OCI-LY7 (cell line): ENCODE data around the gene PSMD1. TPM values are rescaled to one million over a fixed set of nuclear protein-coding genes. Genes with fewer than 3 reads are reported as not detected.
A peak's percentile ranks its signal among the peaks of the same experiment; 100 is the strongest.

Experiments
- BruUV-seq: library from RNA; stranded (reverse); fragments of 400-500 nt; replicated peaks from 2 replicates; lab custom pipeline; 2021; lab: Mats Ljungman, UMichigan
- CTCF ChIA-PET: fragments of 300-600 bp; sonication (Branson Sonifier 250); formaldehyde crosslinking; loops from one replicate; lab custom pipeline; 2022; ENCODE audit warnings: antibody characterized with exemption; ENCODE audit not compliant: unreplicated experiment; lab: Charles Lee
- POLR2A ChIA-PET: fragments of 300-600 bp; sonication (Branson Sonifier 250); formaldehyde crosslinking; loops from one replicate; lab custom pipeline; 2022; ENCODE audit warnings: antibody characterized with exemption; lab: Charles Lee
- DNase-seq: peaks from one replicate; pipeline ENCODE4 v3.0.0-alpha.2; 2015; ENCODE audit warnings: low spot score
- H2AFZ ChIP-seq: fragments of 200-600 bp; sonication (generic), shearing (Covaris generic); 2 replicates; pipeline ENCODE4 v1.6.1; 2014; ENCODE audit warnings: mild to moderate bottlenecking, antibody characterized with exemption, low read length, moderate library complexity
- H3K27ac ChIP-seq: fragments of 200-600 bp; sonication (generic); 2 replicates; pipeline ENCODE4 v1.5.1; 2014; ENCODE audit warnings: mixed run types, low read depth, mild to moderate bottlenecking, moderate library complexity, low read length, inconsistent platforms; ENCODE audit not compliant: poor library complexity, severe bottlenecking
- H3K36me3 ChIP-seq: fragments of 200-600 bp; sonication (generic); 2 replicates; pipeline ENCODE4 v1.6.1; 2014; ENCODE audit warnings: mild to moderate bottlenecking, antibody characterized with exemption, low read length, moderate library complexity, mixed read lengths; ENCODE audit not compliant: insufficient read depth
- H3K4me1 ChIP-seq: fragments of 200-600 bp; sonication (generic); 2 replicates; pipeline ENCODE4 v1.5.1; 2014; ENCODE audit warnings: mild to moderate bottlenecking, low read length; ENCODE audit not compliant: insufficient read depth, poor library complexity, severe bottlenecking
- H3K4me2 ChIP-seq: fragments of 200-600 bp; sonication (generic); 2 replicates; pipeline ENCODE4 v1.6.1; 2014; ENCODE audit warnings: mild to moderate bottlenecking, low read length
- H3K4me3 ChIP-seq: fragments of 200-600 bp; sonication (generic); 2 replicates; pipeline ENCODE4 v1.5.1; 2014; ENCODE audit warnings: mild to moderate bottlenecking, low read depth, low read length; ENCODE audit not compliant: poor library complexity, severe bottlenecking
- H3K79me2 ChIP-seq: fragments of 200-600 bp; sonication (generic); 2 replicates; pipeline ENCODE4 v1.6.1; 2016; ENCODE audit warnings: low read depth, mild to moderate bottlenecking, low read length, moderate library complexity, mixed read lengths; ENCODE audit not compliant: insufficient read depth
- H3K9me2 ChIP-seq: fragments of 200-600 bp; sonication (generic); 2 replicates; pipeline ENCODE4 v1.6.1; 2016; ENCODE audit warnings: mild to moderate bottlenecking, low read length, mixed read lengths; ENCODE audit not compliant: insufficient read depth
- H3K9me3 ChIP-seq: fragments of 200-600 bp; sonication (generic); 2 replicates; pipeline ENCODE4 v1.6.1; 2014; ENCODE audit warnings: mild to moderate bottlenecking, mixed run types, low read length, mixed read lengths
- H4K20me1 ChIP-seq: fragments of 200-600 bp; sonication (generic); 2 replicates; pipeline ENCODE4 v1.6.1; 2014; ENCODE audit warnings: mild to moderate bottlenecking, antibody characterized with exemption, low read length, moderate library complexity, mixed read lengths; ENCODE audit not compliant: insufficient read depth
- EZH2phosphoT487 ChIP-seq: fragments of 200-600 bp; sonication (generic); IDR thresholded peaks from 2 replicates; pipeline ENCODE4 v1.6.1; 2018; ENCODE audit warnings: low read depth, borderline replicate concordance, mild to moderate bottlenecking, mixed run types, antibody characterized with exemption, low read length, moderate library complexity, mixed read lengths
- intact Hi-C: fragments of 100-400 bp; cut with micrococcal nuclease; formaldehyde crosslinking; loops from one replicate; pipeline ENCODE4 v1.10.0; 2022; ENCODE audit not compliant: unreplicated experiment
- total RNA-seq, 2 experiments: library from RNA; depleted of rRNA in 1 of 2; stranded (reverse); fragments of >200 nt in 1 of 2; shearing (Covaris generic) in 1 of 2; gene quantifications; 2 replicates each; pipeline ENCODE4 v1.2.3, GENCODE V29; 2014 to 2022
- TF ChIP-seq, protein P1 (sequence below): fragments of 200-600 bp; sonication (generic); conservative IDR thresholded peaks from 2 replicates; pipeline ENCODE4 v1.5.1; 2014; ENCODE audit warnings: mild to moderate bottlenecking, antibody characterized with exemption, low read length, moderate library complexity, mixed read lengths

The PSMD1 gene
- total RNA-seq, 2 experiments from 2014 or later: 60.5 to 105 TPM

GRCh38 chr2:231168460-231169139 is 111.9 kb downstream of the PSMD1 start:
- Histone ChIP-seq H3K27ac (no peak overlapping the region), H3K36me3 (peaks cover 94% of the 10 kb centered on the region), H2AFZ (no peak overlapping the region), H3K4me3 (no peak overlapping the region), H3K4me1 (peaks cover 5% of the 10 kb centered on the region), H3K79me2 (no peaks in the 10 kb centered on the region), H3K9me3 (no peaks in the 10 kb centered on the region), H3K4me2 (no peak overlapping the region), H3K9me2 (no peaks in the 10 kb centered on the region), H4K20me1 (no peaks in the 10 kb centered on the region)
- intact Hi-C loops: no loop called here
- TSS peak; percentile 7 for BruUV-seq
- TF ChIP-seq EZH2phosphoT487: no peak
- TF ChIP-seq, protein P1, sequence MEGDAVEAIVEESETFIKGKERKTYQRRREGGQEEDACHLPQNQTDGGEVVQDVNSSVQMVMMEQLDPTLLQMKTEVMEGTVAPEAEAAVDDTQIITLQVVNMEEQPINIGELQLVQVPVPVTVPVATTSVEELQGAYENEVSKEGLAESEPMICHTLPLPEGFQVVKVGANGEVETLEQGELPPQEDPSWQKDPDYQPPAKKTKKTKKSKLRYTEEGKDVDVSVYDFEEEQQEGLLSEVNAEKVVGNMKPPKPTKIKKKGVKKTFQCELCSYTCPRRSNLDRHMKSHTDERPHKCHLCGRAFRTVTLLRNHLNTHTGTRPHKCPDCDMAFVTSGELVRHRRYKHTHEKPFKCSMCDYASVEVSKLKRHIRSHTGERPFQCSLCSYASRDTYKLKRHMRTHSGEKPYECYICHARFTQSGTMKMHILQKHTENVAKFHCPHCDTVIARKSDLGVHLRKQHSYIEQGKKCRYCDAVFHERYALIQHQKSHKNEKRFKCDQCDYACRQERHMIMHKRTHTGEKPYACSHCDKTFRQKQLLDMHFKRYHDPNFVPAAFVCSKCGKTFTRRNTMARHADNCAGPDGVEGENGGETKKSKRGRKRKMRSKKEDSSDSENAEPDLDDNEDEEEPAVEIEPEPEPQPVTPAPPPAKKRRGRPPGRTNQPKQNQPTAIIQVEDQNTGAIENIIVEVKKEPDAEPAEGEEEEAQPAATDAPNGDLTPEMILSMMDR: no peak
- DNase-seq: no peak
- CTCF ChIA-PET: no interaction called here
- POLR2A ChIA-PET: interaction anchor here (0.6 to 1.5 kb wide), 3 partner anchors 38 to 321 kb away, joined by 3 to 4 read pairs (median 4); no protein-coding TSS in a partner anchor

DNA sequence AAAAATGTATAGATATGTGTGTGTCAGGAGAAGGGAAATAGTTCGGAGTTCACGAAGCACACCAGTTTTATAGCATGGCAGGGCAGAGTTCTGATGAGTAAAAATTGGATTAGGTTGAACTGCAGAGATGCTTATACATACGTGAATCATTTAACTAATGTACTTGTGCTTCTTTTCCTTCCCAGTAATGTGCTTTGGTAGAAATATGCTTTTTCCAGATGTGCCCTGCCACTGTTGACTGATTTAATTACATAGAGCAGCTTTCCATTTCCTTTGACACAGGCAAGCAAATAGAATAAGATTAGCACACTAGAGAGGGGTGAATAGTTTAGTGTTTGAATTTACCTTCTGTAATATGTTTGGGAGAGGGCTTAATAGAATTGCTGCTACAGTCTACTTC is 112.8 kb downstream of the PSMD1 start:
- no peak for DNase-seq
- no TSS peak for BruUV-seq
- POLR2A ChIA-PET: no interaction called here
- no peak overlapping the region for H3K4me2 ChIP-seq
- peaks cover 94% of the 10 kb centered on the region for H3K36me3 ChIP-seq
- H3K4me1 ChIP-seq: peaks cover 5% of the 10 kb centered on the region
- H3K9me2 ChIP-seq: no peaks in the 10 kb centered on the region
- intact Hi-C loops: no loop called here
- H3K4me3 ChIP-seq: no peak overlapping the region
- CTCF ChIA-PET: no interaction called here
- no peak overlapping the region for H3K27ac ChIP-seq
- no peaks in the 10 kb centered on the region for H3K79me2 ChIP-seq
- no peaks in the 10 kb centered on the region for H4K20me1 ChIP-seq
- no peak overlapping the region for H2AFZ ChIP-seq
- TF ChIP-seq, protein P1: no peak
- TF ChIP-seq EZH2phosphoT487: no peak
- H3K9me3 ChIP-seq: no peaks in the 10 kb centered on the region

DNA sequence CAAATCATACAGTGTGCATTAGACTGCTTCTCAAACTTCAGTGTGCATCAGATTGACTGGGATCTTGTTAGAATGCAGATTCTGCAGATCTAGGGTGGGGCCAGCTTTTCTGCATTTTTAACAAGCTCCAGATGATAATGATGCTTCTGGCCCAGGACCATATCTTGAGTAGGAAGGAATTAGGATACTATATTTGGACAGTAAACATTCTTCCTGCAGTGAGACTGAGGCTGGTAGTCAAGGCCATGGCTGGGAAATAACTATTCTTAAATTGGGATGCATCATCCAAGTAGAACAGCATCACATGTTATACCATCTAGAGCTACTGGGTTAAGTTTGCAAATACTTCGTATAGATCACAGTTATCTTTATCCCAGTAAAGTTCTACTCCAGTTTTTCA is 113.4 kb downstream of the PSMD1 start:
- H3K79me2 ChIP-seq: no peaks in the 10 kb centered on the region
- CTCF ChIA-PET: no interaction called here
- H3K4me2 ChIP-seq: no peak overlapping the region
- no peak overlapping the region for H3K4me3 ChIP-seq
- peaks cover 5% of the 10 kb centered on the region for H3K4me1 ChIP-seq
- no peaks in the 10 kb centered on the region for H4K20me1 ChIP-seq
- intact Hi-C loops: no loop called here
- TF ChIP-seq, protein P1: no peak
- no peak for TF ChIP-seq EZH2phosphoT487
- H3K9me2 ChIP-seq: no peaks in the 10 kb centered on the region
- no peaks in the 10 kb centered on the region for H3K9me3 ChIP-seq
- POLR2A ChIA-PET: no interaction called here
- DNase-seq: no peak
- no peak overlapping the region for H3K27ac ChIP-seq
- no TSS peak for BruUV-seq
- H3K36me3 ChIP-seq: peaks cover 95% of the 10 kb centered on the region
- no peak overlapping the region for H2AFZ ChIP-seq
